Tibial artery (tissue), 4 donors: ENCODE results near the gene SNTG2.

Experiments used
- DNase-seq, 2 donors: peaks; one replicate each; pipeline ENCODE4 v3.0.0-alpha.2; 2019
- H3K27ac ChIP-seq, 2 donors: fragments of 200-600 bp; sonication (generic) in 1 of 2; 1 replicate in 1 of 2; 2 replicates in 1 of 2; pipeline ENCODE4 v1.5.1; 2018 to 2019; ENCODE audit warnings: mild to moderate bottlenecking in 1 of 2
- H3K27me3 ChIP-seq, 2 donors: fragments of 200-600 bp; sonication (generic) in 1 of 2; one replicate each; pipeline versions ENCODE4 v1.5.1 to v1.6.0; 2016 to 2019
- H3K36me3 ChIP-seq, 3 donors: fragments of 200-600 bp; sonication (generic) in 2 of 3; one replicate each; pipeline ENCODE4 v1.5.1; 2016 to 2019; ENCODE audit warnings: mild to moderate bottlenecking in 2 of 3
- H3K4me1 ChIP-seq, 4 donors: fragments of 200-600 bp; sonication (generic) in 2 of 4; 1 replicate in 3 of 4; 2 replicates in 1 of 4; pipeline ENCODE4 v1.5.1; 2016 to 2019
- H3K4me3 ChIP-seq, 2 donors: fragments of 200-600 bp; sonication (generic) in 1 of 2; 1 replicate in 1 of 2; 2 replicates in 1 of 2; pipeline ENCODE4 v1.5.1; 2018 to 2019; ENCODE audit warnings: mild to moderate bottlenecking in 2 of 2
- H3K9me3 ChIP-seq, 3 donors: fragments of 200-600 bp; sonication (generic) in 1 of 3; one replicate each; pipeline ENCODE4 v1.5.1; 2016 to 2019
- CTCF ChIP-seq, 2 experiments: fragments of 200-600 bp in 1 of 2; fragments of 450-650 bp in 1 of 2; IDR thresholded peaks; one replicate each; pipeline ENCODE4 v1.5.1; 2017 to 2019; ENCODE audit warnings: antibody characterized with exemption in 2 of 2, mild to moderate bottlenecking in 1 of 2, moderate library complexity in 1 of 2
- intact Hi-C: fragments of 100-400 bp; cut with DNase I; formaldehyde crosslinking; loops from one replicate; pipeline ENCODE4 v1.15.0; 2023; ENCODE audit warnings: low total_unique reads

The SNTG2 gene

GRCh38 chr2:1143129-1143528 is 192.5 kb downstream of the SNTG2 start:
- TF ChIP-seq CTCF (IDR thresholded peaks at IDR 0.05) = no peak
- Histone ChIP-seq H3K36me3 (no peaks in the 10 kb centered on the region), H3K27me3 (peaks cover 0 to 4% of the 10 kb centered on the region in 2 donors), H3K9me3 (no peaks in the 10 kb centered on the region), H3K27ac (no peak overlapping the region), H3K4me1 (no peaks in the 10 kb centered on the region), H3K4me3 (no peak overlapping the region)
- intact Hi-C loops = no loop called here
- no peak for DNase-seq

GRCh38 chr2:1147873-1148612 is 197.4 kb downstream of the SNTG2 start:
- Histone ChIP-seq H3K27ac (no peak overlapping the region), H3K36me3 (no peaks in the 10 kb centered on the region), H3K4me1 (no peaks in the 10 kb centered on the region), H3K27me3 (peaks cover 0 to 4% of the 10 kb centered on the region in 2 donors), H3K9me3 (no peaks in the 10 kb centered on the region), H3K4me3 (no peak overlapping the region)
- intact Hi-C loops = no loop called here
- no peak for TF ChIP-seq CTCF (IDR thresholded peaks at IDR 0.05)
- DNase-seq = no peak

- no peak overlapping the region for H3K27ac ChIP-seq
- intact Hi-C loops = no loop called here
- H3K4me1 ChIP-seq = no peaks in the 10 kb centered on the region
- no peak for DNase-seq
- no peaks in the 10 kb centered on the region for H3K36me3 ChIP-seq
- no peak for TF ChIP-seq CTCF (IDR thresholded peaks at IDR 0.05)
- H3K27me3 ChIP-seq = no peaks in the 10 kb centered on the region
- H3K9me3 ChIP-seq = no peaks in the 10 kb centered on the region
- no peak overlapping the region for H3K4me3 ChIP-seq
Observed at GRCh38 chr2:1150724-1151511, 200.3 kb downstream of the SNTG2 start.

- H3K4me1 ChIP-seq = no peaks in the 10 kb centered on the region
- no peaks in the 10 kb centered on the region for H3K9me3 ChIP-seq
- no peak overlapping the region for H3K27ac ChIP-seq
- no peak overlapping the region for H3K4me3 ChIP-seq
- no peak for DNase-seq
- H3K36me3 ChIP-seq = no peaks in the 10 kb centered on the region
- intact Hi-C loops = no loop called here
- H3K27me3 ChIP-seq = no peaks in the 10 kb centered on the region
- no peak for TF ChIP-seq CTCF (IDR thresholded peaks at IDR 0.05)
Observed at GRCh38 chr2:1152375-1152774, 201.7 kb downstream of the SNTG2 start.

- Histone ChIP-seq H3K4me3 (no peak overlapping the region), H3K4me1 (no peaks in the 10 kb centered on the region), H3K36me3 (no peaks in the 10 kb centered on the region), H3K27me3 (no peaks in the 10 kb centered on the region), H3K27ac (no peak overlapping the region), H3K9me3 (no peaks in the 10 kb centered on the region)
- TF ChIP-seq CTCF (IDR thresholded peaks at IDR 0.05) = no peak
- peak in 1 of 2 donors; percentile 71 for DNase-seq
- intact Hi-C loops = no loop called here
Observed at GRCh38 chr2:1153920-1154319, 203.3 kb downstream of the SNTG2 start.
